Ishikawa (cell line): ENCODE measurements around the gene BAD.

ENCODE experiments used
- CEBPB ChIP-seq: IDR thresholded peaks from 2 replicates; pipeline ENCODE4 v1.6.1; 2012
- CREB1 ChIP-seq: IDR thresholded peaks from 2 replicates; pipeline ENCODE4 v1.6.1; 2012; ENCODE audit warnings: low read depth
- EGR1 ChIP-seq: IDR thresholded peaks from 2 replicates; pipeline ENCODE4 v1.6.1; 2012
- EP300 ChIP-seq: IDR thresholded peaks from 2 replicates; pipeline ENCODE4 v1.6.1; 2012; ENCODE audit warnings: borderline replicate concordance
- FOXM1 ChIP-seq: IDR thresholded peaks from 2 replicates; pipeline ENCODE4 v1.6.1; 2012; ENCODE audit warnings: low read depth, borderline replicate concordance
- MAX ChIP-seq: IDR thresholded peaks from 2 replicates; pipeline ENCODE4 v1.6.1; 2012
- NFIC ChIP-seq: IDR thresholded peaks from 2 replicates; pipeline ENCODE4 v1.6.1; 2012
- RAD21 ChIP-seq: IDR thresholded peaks from 2 replicates; pipeline ENCODE4 v1.6.1; 2012; ENCODE audit warnings: low read depth
- TAF1 ChIP-seq: IDR thresholded peaks from 2 replicates; pipeline ENCODE4 v1.6.1; 2012; ENCODE audit warnings: low read depth, mild to moderate bottlenecking
- TCF12 ChIP-seq: IDR thresholded peaks from 2 replicates; pipeline ENCODE4 v1.6.1; 2012; ENCODE audit warnings: low read depth
- TEAD4 ChIP-seq: IDR thresholded peaks from 2 replicates; pipeline ENCODE4 v1.6.1; 2012
- YY1 ChIP-seq: IDR thresholded peaks from 2 replicates; pipeline ENCODE4 v1.6.1; 2012; ENCODE audit warnings: low read depth
- ZBTB7A ChIP-seq: IDR thresholded peaks from 2 replicates; pipeline ENCODE4 v1.6.1; 2012; ENCODE audit warnings: low read depth
- TF ChIP-seq, protein P1 (sequence below): IDR thresholded peaks from 2 replicates; pipeline ENCODE4 v1.6.1; 2012; ENCODE audit warnings: low read depth, mild to moderate bottlenecking
- TF ChIP-seq, protein P2 (sequence below): IDR thresholded peaks from 2 replicates; pipeline ENCODE4 v1.6.1; 2012

The BAD gene

DNA sequence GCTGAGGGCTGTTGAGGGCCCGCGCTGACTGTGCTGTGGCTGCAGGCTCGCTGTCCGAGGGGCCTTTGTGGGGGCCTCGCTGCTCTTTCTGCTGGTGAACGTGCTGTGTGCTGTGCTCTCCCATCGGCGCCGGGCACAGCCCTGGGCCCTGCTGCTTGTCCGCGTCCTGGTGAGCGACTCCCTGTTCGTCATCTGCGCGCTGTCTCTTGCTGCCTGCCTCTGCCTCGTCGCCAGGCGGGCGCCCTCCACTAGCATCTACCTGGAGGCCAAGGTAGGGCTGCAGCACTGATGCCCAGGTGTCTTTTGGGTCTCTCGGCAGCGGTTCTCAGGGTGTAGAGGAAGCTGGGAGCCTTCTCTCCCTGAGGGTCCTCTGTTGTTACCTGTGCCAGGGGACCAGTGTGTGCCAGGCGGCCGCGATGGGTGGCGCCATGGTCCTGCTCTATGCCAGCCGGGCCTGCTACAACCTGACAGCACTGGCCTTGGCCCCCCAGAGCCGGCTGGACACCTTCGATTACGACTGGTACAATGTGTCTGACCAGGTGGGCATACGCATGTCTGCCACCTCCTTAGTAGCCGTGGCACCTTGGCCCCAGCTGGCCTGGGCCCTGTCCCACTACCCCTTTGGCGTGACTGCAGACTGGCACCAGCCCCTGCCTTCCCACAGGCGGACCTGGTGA is 3.3 kb upstream of the BAD start:
- no peak for TF ChIP-seq EGR1
- TF ChIP-seq EP300 = no peak
- no peak for TF ChIP-seq CEBPB
- TF ChIP-seq TAF1 = no peak
- TF ChIP-seq CREB1 = no peak
- TF ChIP-seq NFIC = no peak
- no peak for TF ChIP-seq FOXM1
- TF ChIP-seq, protein P1, sequence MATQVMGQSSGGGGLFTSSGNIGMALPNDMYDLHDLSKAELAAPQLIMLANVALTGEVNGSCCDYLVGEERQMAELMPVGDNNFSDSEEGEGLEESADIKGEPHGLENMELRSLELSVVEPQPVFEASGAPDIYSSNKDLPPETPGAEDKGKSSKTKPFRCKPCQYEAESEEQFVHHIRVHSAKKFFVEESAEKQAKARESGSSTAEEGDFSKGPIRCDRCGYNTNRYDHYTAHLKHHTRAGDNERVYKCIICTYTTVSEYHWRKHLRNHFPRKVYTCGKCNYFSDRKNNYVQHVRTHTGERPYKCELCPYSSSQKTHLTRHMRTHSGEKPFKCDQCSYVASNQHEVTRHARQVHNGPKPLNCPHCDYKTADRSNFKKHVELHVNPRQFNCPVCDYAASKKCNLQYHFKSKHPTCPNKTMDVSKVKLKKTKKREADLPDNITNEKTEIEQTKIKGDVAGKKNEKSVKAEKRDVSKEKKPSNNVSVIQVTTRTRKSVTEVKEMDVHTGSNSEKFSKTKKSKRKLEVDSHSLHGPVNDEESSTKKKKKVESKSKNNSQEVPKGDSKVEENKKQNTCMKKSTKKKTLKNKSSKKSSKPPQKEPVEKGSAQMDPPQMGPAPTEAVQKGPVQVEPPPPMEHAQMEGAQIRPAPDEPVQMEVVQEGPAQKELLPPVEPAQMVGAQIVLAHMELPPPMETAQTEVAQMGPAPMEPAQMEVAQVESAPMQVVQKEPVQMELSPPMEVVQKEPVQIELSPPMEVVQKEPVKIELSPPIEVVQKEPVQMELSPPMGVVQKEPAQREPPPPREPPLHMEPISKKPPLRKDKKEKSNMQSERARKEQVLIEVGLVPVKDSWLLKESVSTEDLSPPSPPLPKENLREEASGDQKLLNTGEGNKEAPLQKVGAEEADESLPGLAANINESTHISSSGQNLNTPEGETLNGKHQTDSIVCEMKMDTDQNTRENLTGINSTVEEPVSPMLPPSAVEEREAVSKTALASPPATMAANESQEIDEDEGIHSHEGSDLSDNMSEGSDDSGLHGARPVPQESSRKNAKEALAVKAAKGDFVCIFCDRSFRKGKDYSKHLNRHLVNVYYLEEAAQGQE = no peak
- no peak for TF ChIP-seq ZBTB7A
- TF ChIP-seq YY1 = no peak
- no peak for TF ChIP-seq TEAD4
- TF ChIP-seq TCF12 = no peak
- TF ChIP-seq, protein P2, sequence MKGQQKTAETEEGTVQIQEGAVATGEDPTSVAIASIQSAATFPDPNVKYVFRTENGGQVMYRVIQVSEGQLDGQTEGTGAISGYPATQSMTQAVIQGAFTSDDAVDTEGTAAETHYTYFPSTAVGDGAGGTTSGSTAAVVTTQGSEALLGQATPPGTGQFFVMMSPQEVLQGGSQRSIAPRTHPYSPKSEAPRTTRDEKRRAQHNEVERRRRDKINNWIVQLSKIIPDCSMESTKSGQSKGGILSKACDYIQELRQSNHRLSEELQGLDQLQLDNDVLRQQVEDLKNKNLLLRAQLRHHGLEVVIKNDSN = no peak
- TF ChIP-seq RAD21 = no peak
- no peak for TF ChIP-seq MAX

DNA sequence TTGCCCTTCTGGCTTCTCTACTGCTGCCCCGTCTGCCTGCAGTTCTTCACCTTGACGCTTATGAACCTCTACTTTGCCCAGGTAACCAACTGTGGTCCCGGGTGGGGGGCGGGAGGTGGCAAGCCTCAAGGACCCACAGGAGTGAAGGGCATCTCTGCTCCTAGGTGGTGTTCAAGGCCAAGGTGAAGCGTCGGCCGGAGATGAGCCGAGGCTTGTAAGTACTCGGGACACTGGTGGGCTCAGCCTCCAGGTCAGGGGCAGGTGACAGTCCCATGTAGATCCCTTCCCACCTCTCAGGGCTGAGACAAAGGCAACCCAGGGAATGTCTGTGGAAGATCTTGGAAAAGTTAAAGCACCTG is 2.3 kb upstream of the BAD start:
- TF ChIP-seq YY1 = no peak
- TF ChIP-seq, protein P1 = no peak
- TF ChIP-seq CREB1 = no peak
- TF ChIP-seq TEAD4 = no peak
- no peak for TF ChIP-seq EP300
- TF ChIP-seq FOXM1 = no peak
- TF ChIP-seq EGR1 = no peak
- no peak for TF ChIP-seq NFIC
- TF ChIP-seq ZBTB7A = no peak
- TF ChIP-seq RAD21 = no peak
- no peak for TF ChIP-seq CEBPB
- no peak for TF ChIP-seq TCF12
- TF ChIP-seq MAX = no peak
- TF ChIP-seq, protein P2 = no peak
- no peak for TF ChIP-seq TAF1

DNA sequence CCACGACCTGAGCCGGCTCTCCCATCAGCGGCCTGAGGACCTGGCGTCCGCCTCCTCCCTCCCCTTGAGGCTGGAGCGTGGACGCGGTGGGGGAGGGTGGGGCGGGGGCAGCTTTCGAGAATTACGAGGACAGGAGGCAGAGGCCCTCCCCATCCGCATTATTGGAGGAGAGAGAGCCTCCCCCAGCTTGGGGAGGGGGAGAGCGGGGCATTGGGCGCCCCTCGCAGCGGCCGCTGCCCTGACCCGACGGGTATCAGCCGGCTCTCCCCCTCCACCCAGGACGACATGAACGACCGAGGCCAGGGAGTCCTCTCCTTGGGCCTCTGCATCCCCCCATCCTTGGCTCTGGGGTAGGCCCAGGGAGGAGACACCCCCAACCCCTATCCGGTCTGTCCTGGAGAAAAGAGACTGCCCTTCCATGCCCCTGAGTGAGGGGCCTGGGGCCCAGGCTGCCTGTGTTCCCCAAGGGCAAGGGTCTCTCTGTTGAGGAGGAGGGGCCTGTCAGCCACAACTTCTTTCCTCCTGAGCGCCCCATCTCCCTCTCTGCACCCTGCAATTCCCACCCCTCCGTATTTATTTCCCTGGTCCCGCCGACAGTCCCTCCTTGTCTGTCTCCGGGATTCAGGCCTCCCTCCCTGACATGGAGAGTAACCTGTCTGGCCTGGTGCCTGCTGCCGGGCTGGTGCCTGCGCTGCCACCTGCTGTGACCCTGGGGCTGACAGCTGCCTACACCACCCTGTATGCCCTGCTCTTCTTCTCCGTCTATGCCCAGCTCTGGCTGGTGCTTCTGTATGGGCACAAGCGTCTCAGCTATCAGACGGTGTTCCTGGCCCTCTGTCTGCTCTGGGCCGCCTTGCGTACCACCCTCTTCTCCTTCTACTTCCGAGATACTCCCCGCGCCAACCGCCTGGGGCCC is 1.7 kb upstream of the BAD start:
- no peak for TF ChIP-seq CEBPB
- peak; percentile 39; the same call in 1 of the 2 replicates for TF ChIP-seq ZBTB7A
- TF ChIP-seq EP300 = no peak
- no peak for TF ChIP-seq MAX
- TF ChIP-seq TEAD4 = no peak
- TF ChIP-seq TCF12 = peak; percentile 8; the same call in 1 of the 2 replicates

DNA sequence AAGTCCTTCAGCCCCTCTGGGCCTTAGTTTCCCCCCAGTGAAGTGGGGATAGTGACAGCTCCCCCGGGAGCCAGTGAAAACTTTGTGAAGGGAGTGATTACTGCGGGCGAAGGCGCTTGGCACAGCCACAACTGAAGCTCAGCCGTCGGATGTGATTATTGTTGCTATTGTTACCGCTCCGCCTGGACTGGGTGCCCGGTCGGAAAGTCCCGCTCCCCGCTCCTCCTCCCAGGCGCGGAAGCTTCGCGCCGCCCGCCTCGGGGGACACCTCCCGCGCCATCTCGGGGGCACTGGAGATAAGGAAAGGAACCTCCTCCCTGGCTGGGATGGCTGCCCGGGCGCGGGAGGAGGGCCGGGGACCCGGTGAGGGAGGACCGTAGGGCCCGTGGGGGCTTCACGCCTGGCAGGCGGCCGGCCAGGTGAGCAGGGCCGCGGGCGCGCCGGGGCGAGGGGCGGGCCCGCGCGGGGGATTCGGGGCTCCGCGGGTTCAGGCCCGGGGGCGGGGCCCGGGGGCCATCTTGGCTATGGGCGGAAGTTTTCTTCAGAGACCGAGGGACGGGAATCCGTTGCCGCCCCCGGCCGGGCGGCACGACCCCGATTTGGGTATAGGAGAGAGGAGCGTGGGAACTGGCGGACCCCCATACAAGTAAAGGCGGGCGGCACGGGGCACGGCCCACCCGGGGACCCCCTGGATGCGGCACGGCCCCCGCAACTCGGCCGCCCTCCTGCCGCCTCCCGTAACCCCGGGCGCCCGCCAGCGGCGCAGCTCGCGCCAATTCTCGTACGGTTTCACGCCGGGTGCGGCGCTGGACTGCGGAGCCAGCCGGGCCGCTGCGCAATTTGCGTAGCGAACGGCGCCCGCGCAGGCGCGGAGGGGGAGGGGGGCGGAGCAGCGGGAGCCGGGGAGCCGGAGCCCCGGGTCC is 758 bp upstream of the BAD start, which contains the start of gene GPR137:
Gene GPR137, plus strand, starts transcription at position 887 of the 923 bp plus-strand sequence. CDS start 677 bp downstream, outside the sequence.
- TF ChIP-seq TEAD4 = no peak
- no peak for TF ChIP-seq CEBPB
- TF ChIP-seq CREB1 = no peak
- TF ChIP-seq FOXM1 = no peak
- TF ChIP-seq TAF1 = no peak; the same call in none of the 2 replicates
- peak; percentile 61; the same call in 1 of the 2 replicates for TF ChIP-seq EGR1
- TF ChIP-seq, protein P2 = no peak
- TF ChIP-seq MAX = peak; percentile 16; the same call in 1 of the 2 replicates
- no peak for TF ChIP-seq RAD21
- no peak for TF ChIP-seq TCF12
- peak; percentile 93 for TF ChIP-seq YY1
